Fibroblast of the aortic adventitia (primary cell): ENCODE results near the gene ZNF710. TPM values are rescaled to one million over a fixed set of nuclear protein-coding genes. Genes with fewer than 3 reads are reported as not detected.

Experiments used
- DNase-seq: peaks from one replicate; pipeline ENCODE4 v3.0.0-alpha.2; 2010; ENCODE audit warnings: low read depth
- H3K4me3 ChIP-seq: 2 replicates; pipeline ENCODE4 v1.5.1; 2011; ENCODE audit warnings: low read depth, mild to moderate bottlenecking, control low read depth, low read length, moderate library complexity
- total RNA-seq: library from RNA; depleted of rRNA; stranded (reverse); fragments of >200 nt; gene quantifications from 2 replicates; pipeline ENCODE4 v1.2.3, GENCODE V29; 2012; ENCODE audit warnings: low replicate concordance
- TF ChIP-seq, protein P1 (sequence below): IDR thresholded peaks from 2 replicates; pipeline ENCODE4 v1.5.1; 2011; ENCODE audit warnings: mild to moderate bottlenecking, low read length, control low read depth, inconsistent platforms; ENCODE audit not compliant: insufficient read depth

The ZNF710 gene
- total RNA-seq, 1 donor: 8.7 TPM

DNA sequence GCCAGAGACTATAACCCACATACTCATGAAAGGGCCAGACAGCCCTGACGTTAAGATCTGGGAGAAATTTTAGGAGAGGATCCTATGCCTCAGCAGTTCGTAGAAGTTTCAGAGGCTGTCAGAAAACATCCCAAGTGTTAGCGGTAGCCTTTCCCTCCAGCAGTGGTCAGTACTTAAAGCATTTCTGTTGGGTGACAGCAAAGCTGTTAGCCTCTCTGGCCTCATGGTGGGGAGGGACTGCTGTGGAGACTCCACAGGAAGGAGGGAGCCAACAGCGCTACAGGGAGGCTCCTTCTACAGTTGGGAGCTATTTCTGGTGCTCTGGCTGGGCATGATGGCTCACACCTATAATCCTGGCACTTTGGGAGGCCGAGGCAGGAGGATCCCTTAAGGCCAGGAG is 73.8 kb downstream of the ZNF710 start:
- no peak for DNase-seq
- TF ChIP-seq, protein P1, sequence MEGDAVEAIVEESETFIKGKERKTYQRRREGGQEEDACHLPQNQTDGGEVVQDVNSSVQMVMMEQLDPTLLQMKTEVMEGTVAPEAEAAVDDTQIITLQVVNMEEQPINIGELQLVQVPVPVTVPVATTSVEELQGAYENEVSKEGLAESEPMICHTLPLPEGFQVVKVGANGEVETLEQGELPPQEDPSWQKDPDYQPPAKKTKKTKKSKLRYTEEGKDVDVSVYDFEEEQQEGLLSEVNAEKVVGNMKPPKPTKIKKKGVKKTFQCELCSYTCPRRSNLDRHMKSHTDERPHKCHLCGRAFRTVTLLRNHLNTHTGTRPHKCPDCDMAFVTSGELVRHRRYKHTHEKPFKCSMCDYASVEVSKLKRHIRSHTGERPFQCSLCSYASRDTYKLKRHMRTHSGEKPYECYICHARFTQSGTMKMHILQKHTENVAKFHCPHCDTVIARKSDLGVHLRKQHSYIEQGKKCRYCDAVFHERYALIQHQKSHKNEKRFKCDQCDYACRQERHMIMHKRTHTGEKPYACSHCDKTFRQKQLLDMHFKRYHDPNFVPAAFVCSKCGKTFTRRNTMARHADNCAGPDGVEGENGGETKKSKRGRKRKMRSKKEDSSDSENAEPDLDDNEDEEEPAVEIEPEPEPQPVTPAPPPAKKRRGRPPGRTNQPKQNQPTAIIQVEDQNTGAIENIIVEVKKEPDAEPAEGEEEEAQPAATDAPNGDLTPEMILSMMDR: no peak
- H3K4me3 ChIP-seq: no peak overlapping the region

DNA sequence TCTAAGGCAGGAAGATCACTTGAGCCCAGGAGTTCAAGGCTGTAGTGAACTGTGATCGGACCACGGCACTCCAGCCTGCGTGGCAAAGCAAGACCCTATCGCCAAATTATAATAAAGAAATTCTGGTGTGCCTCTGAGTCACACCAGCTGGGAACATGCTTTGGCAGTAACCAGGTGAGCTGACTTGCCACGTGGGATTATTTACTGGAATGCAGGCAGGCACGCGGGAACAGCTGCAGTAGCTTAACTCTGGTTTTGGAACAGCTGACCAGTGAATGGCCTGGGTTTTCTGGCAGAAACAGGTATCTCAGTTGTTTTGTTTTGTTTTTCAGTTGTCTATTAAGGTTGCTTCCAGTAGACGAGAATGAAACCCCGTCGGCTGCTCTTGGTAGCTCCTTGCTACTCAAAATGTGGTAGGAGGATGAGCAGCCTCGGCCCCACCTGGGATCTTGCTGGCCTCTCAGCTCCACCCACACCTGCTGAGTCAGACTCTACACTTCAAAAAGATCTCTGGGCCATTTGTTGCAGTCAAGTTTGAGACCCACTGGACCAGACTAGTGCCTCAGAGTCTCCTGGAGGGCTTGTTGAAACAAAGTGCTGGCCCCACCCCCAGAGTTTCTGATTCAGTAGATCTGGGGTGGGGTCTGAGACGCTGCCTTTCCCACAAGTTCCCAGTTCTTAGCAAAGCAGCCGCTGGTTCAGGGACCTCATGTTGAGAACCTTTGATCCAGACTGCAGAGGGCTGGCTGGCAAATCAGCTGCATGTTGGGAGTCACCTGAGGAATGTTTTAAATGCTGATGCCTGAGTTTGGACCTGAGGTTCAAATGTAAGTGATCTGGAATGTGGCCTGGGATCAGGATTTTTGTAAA is 74.5 kb downstream of the ZNF710 start:
- DNase-seq: no peak

DNA sequence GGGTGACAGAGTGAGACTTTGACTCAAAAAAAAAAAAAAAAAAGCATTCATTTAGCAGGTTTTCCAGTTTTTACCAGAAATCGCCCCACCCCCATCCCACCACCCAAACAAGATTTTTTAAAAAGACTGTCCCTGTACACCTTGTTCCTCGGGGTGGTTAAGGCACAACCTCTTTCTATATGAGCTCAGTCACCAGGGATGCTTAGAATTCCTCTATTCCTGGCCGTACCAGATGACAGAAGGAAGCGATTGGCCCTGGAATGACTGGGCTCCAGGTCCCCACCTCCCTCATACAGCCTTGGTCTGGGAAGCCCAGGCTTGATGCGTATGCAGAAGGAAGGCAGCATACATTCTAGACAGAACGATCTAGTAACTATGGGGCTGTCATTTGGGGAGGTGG is 75.6 kb downstream of the ZNF710 start:
- TF ChIP-seq, protein P1: no peak
- no peak for DNase-seq
- H3K4me3 ChIP-seq: no peak overlapping the region

More for the DNA sequence above, 74.5 kb downstream of the ZNF710 start:
- no peak overlapping the region for H3K4me3 ChIP-seq
- TF ChIP-seq, protein P1: no peak

DNA sequence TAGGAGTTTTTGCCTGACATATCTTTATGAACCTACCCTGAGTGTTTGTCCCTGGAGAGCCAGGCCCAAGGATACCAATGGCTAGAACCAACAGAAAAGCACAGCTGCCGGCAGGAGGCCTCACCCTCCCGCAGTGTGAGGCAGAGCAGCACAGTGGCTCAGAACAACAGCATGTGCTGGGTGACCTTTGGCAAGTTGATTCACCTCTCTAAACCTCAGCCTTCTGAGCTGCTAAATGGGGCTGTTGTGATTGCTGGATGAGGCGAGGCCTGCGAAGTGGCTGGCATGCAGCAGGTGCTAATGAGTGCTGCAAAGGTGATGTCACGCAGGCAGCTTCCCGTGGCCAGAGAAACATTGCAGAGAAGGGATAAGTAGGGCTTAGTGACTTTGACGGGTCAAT is 77.8 kb downstream of the ZNF710 start:
- DNase-seq: no peak
- TF ChIP-seq, protein P1: no peak
- H3K4me3 ChIP-seq: no peak overlapping the region

DNA sequence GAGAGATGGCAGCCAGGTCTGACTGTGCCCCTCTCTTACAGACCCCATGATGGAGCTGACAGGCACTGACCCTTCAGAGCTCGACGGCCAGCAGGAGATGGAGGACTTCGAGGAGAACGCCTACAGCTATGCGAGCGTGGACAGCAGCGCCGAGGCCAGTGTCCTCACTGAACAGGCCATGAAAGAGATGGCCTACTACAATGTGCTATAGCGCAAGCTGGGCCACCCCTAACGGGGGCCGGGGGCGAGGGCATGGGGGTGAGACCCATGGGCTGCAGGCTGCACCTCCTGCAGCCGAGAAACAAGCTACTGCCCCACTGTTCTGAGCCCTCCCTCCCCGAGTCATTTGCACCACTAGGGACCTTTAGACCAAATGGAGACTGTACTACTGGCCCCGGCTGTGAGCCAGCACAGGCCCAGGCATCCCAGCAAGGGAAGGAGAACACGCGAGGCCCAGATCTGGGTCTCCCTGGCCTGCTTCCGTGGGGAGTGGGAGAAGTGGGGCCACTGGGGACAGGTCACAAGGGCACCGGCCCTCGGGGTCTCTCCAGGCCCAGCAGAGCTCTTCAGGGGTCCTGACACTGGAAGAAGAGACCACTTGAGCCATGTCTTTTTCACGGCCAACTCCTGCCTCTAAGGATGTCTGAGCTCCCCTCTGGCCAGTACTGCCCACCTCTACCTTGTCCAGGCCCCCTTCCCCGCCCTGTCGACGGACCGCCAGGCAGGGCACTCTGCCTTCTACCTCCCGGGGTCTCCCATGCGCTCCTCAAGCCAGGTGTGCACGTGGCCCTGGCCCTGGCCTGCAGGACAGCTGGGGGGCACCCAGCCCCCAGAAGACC is 78.7 kb downstream of the ZNF710 start:
- no peak for DNase-seq
- TF ChIP-seq, protein P1: no peak
- H3K4me3 ChIP-seq: no peak overlapping the region

DNA sequence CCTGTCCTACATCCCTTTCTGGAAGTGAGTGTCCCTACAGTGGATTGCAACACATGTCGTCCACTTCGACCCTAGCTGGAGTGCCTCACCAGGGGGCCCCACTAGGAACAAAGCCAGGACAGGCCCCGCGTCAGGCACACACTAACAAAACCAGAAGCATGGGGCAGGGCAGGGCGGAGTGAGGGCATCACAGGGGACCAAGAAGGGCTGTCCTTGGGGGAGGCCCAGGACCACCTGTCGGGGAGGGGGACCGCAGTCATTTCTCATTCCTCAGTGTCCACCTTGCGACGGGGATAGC is 79.3 kb downstream of the ZNF710 start:
- DNase-seq: no peak
- TF ChIP-seq, protein P1: no peak
- no peak overlapping the region for H3K4me3 ChIP-seq
